ENCODE data around the gene MEIOB. TPM values are rescaled to one million over a fixed set of nuclear protein-coding genes. Genes with fewer than 3 reads are reported as not detected.
A peak's percentile ranks its signal among the peaks of the same experiment; 100 is the strongest.
"Not testable (repeated sequence)": the region's sequence is repeated elsewhere in the genome, so short reads cannot be mapped to it uniquely, and the experiment has no call there.

MEIOB gene
- total RNA-seq, 1 experiment from 2014 or later = 1.3 TPM

GRCh38 chr16:1920727-1921171, 48.8 kb upstream of the MEIOB start:
- Histone ChIP-seq H3K9ac (ENCODE audit: extremely low read depth, insufficient read length, low read length) (no peak overlapping the region), H3T11ph (ENCODE audit: low read length) (no peak overlapping the region), H2BK120ac (ENCODE audit: low read depth, low read length, poor library complexity, severe bottlenecking) (no peak overlapping the region), H3K27me3 (ENCODE audit: insufficient read depth, low read length) (peaks cover 43% of the 10 kb centered on the region), H4K8ac (replicated peaks; ENCODE audit: insufficient read length, low read depth, low read length) (no peak overlapping the region), H3K4me1 (ENCODE audit: insufficient read depth, low read length) (no peaks in the 10 kb centered on the region; the same call in 1 of the 2 replicates), H2BK15ac (ENCODE audit: low read depth, low read length) (no peak overlapping the region), H2BK12ac (ENCODE audit: insufficient read length, low read depth, low read length) (no peak overlapping the region), H3K4me2 (ENCODE audit: insufficient read depth, insufficient read length, low read length) (peak overlapping the region; percentile 48), H3K23me2 (ENCODE audit: insufficient read length, low read depth, low read length, poor library complexity, severe bottlenecking) (peaks cover 4% of the 10 kb centered on the region), H3K27ac (ENCODE audit: insufficient read length, low read depth, low read length) (no peak overlapping the region), H3K14ac (ENCODE audit: insufficient read depth, low read length) (no peak overlapping the region), H2BK5ac (ENCODE audit: insufficient read length, low read length) (no peak overlapping the region), H3K23ac (ENCODE audit: insufficient read length, low read depth, low read length) (no peak overlapping the region), H3K18ac (ENCODE audit: insufficient read length, low read depth, low read length) (no peak overlapping the region), H2AK5ac (ENCODE audit: insufficient read length, low read length) (no peak overlapping the region), H2AFZ (ENCODE audit: low read length) (no peak overlapping the region), H2BK20ac (ENCODE audit: low read depth, low read length, poor library complexity, severe bottlenecking) (no peak overlapping the region), H3K9me3 (ENCODE audit: control insufficient read depth, low read depth, low read length) (no peaks in the 10 kb centered on the region), H3K79me1 (ENCODE audit: insufficient read depth, low read depth, low read length, poor library complexity, severe bottlenecking) (no peaks in the 10 kb centered on the region), H4K91ac (ENCODE audit: insufficient read length, low read depth, low read length) (no peak overlapping the region), H3K56ac (ENCODE audit: insufficient read length, low read depth, low read length) (no peak overlapping the region), H3K79me2 (ENCODE audit: insufficient read depth, low read length) (no peaks in the 10 kb centered on the region), H3K4ac (ENCODE audit: low read depth, low read length) (no peak overlapping the region), H4K20me1 (ENCODE audit: control insufficient read depth, insufficient read depth, insufficient read length) (no peaks in the 10 kb centered on the region), H4K5ac (ENCODE audit: insufficient read length, low read depth, low read length) (no peak overlapping the region)
- H3K36me3 Mint-ChIP-seq (ENCODE audit: insufficient read depth in 1 of 3, low read depth in 3 of 3) = peaks cover 0 to 2% (median 0%) of the 10 kb centered on the region in 3 experiments; a peak in 1 of 7 replicates
- peaks cover 89% of the 10 kb centered on the region for H3K27me3 Mint-ChIP-seq (ENCODE audit: low read depth)
- no peak overlapping the region for H3K27ac Mint-ChIP-seq
- H3K4me3 Mint-ChIP-seq = peak overlapping the region in 1 of 2 experiments; percentile 59; a peak in 3 of 5 replicates
- H3K9me3 Mint-ChIP-seq = peaks cover 2% of the 10 kb centered on the region in 2 experiments; a peak in 3 of 5 replicates
- no peak for TF ChIP-seq CTCF (conservative IDR thresholded peaks at IDR 0.05)
- no CpG with 5 or more reads among the region's 15 CpGs for WGBS (ENCODE audit: extremely low coverage, insufficient read length, low lambda C conversion rate)
- DNase-seq = peak; percentile 88
- H3K4me1 Mint-ChIP-seq = peaks cover 14 to 52% of the 10 kb centered on the region in 2 experiments

GRCh38 chr16:1920122-1920521, 48.2 kb upstream of the MEIOB start:
- H4K91ac ChIP-seq (ENCODE audit: insufficient read length, low read depth, low read length); H3K9ac ChIP-seq (ENCODE audit: extremely low read depth, insufficient read length, low read length); H3K23me2 ChIP-seq (ENCODE audit: insufficient read length, low read depth, low read length, poor library complexity, severe bottlenecking); H3K56ac ChIP-seq (ENCODE audit: insufficient read length, low read depth, low read length); H3K9me3 ChIP-seq (ENCODE audit: control insufficient read depth, low read depth, low read length); H3K9me3 Mint-ChIP-seq; DNase-seq; H3K79me2 ChIP-seq (ENCODE audit: insufficient read depth, low read length); H3K23ac ChIP-seq (ENCODE audit: insufficient read length, low read depth, low read length); H2BK15ac ChIP-seq (ENCODE audit: low read depth, low read length); H4K5ac ChIP-seq (ENCODE audit: insufficient read length, low read depth, low read length); H3T11ph ChIP-seq (ENCODE audit: low read length); H3K4me1 ChIP-seq (ENCODE audit: insufficient read depth, low read length); H3K36me3 Mint-ChIP-seq (ENCODE audit: insufficient read depth in 1 of 3, low read depth in 3 of 3); H3K27ac Mint-ChIP-seq; H3K4me3 Mint-ChIP-seq; H3K79me1 ChIP-seq (ENCODE audit: insufficient read depth, low read depth, low read length, poor library complexity, severe bottlenecking); H2BK12ac ChIP-seq (ENCODE audit: insufficient read length, low read depth, low read length); H3K4ac ChIP-seq (ENCODE audit: low read depth, low read length); H2BK20ac ChIP-seq (ENCODE audit: low read depth, low read length, poor library complexity, severe bottlenecking); H2AK5ac ChIP-seq (ENCODE audit: insufficient read length, low read length); H3K4me2 ChIP-seq (ENCODE audit: insufficient read depth, insufficient read length, low read length); H2BK5ac ChIP-seq (ENCODE audit: insufficient read length, low read length); H4K20me1 ChIP-seq (ENCODE audit: control insufficient read depth, insufficient read depth, insufficient read length); H2AFZ ChIP-seq (ENCODE audit: low read length); H3K14ac ChIP-seq (ENCODE audit: insufficient read depth, low read length); H2BK120ac ChIP-seq (ENCODE audit: low read depth, low read length, poor library complexity, severe bottlenecking); H3K18ac ChIP-seq (ENCODE audit: insufficient read length, low read depth, low read length); H3K27ac ChIP-seq (ENCODE audit: insufficient read length, low read depth, low read length); H4K8ac ChIP-seq (replicated peaks; ENCODE audit: insufficient read length, low read depth, low read length): not testable (repeated sequence)
- Mint-ChIP-seq H3K4me1 (peaks cover 14 to 58% of the 10 kb centered on the region in 2 experiments), H3K27me3 (ENCODE audit: low read depth) (peaks cover 91% of the 10 kb centered on the region)
- H3K27me3 ChIP-seq (ENCODE audit: insufficient read depth, low read length) = peaks cover 43% of the 10 kb centered on the region
- WGBS (ENCODE audit: extremely low coverage, insufficient read length, low lambda C conversion rate) = no CpG with 5 or more reads among the region's 21 CpGs

All from H9 (cell line).